T-helper 2 cell treated with Interferon-gamma antibody and Interleukin-4, amounts not matched to agents 5 μg/mL and 100 μg/mL, for 36 hours (primary cell): Measurements from ENCODE around the gene PLEKHF1.

ENCODE experiments used
- DNase-seq: peaks from one replicate; pipeline ENCODE4 v3.0.0; 2021; ENCODE audit warnings: low spot score
- H3K27ac Mint-ChIP-seq: one replicate; pipeline ENCODE4 v1.8.0; 2021; ENCODE audit warnings: mild to moderate bottlenecking, mixed read lengths
- H3K27me3 Mint-ChIP-seq: one replicate; pipeline ENCODE4 v1.8.0; 2021; ENCODE audit warnings: low read depth, mixed read lengths
- H3K36me3 Mint-ChIP-seq: one replicate; pipeline ENCODE4 v1.8.0; 2021; ENCODE audit warnings: low read depth, mixed read lengths
- H3K4me1 Mint-ChIP-seq: one replicate; pipeline ENCODE4 v1.8.0; 2021; ENCODE audit warnings: low read depth, mixed read lengths
- H3K4me3 Mint-ChIP-seq: one replicate; pipeline ENCODE4 v1.8.0; 2022; ENCODE audit warnings: mild to moderate bottlenecking, moderate library complexity, mixed read lengths
- H3K9me3 Mint-ChIP-seq: one replicate; pipeline ENCODE4 v1.8.0; 2021; ENCODE audit warnings: mixed read lengths

The PLEKHF1 gene

DNA sequence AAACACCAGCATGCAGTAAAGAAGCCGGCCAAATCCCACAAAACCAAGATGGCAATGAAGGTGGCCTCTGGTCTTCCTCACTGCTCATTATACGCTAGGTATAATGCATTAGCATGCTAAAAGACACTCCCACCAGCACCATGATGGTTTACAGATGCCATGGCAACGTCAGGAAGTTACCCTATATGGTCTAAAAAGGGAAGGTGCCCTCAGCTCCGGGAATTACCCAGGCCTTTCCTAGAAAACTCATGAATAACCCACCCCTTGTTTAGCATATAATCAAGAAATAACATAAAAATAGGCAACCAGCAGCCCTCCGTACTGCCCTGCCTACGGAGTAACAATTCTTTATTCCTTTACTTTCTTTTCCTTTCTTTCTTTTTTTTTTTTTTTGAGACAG, 21.1 kb upstream of the PLEKHF1 start:
- Mint-ChIP-seq H3K36me3 (no peaks in the 10 kb centered on the region), H3K27ac (no peak overlapping the region), H3K4me1 (peaks cover 18% of the 10 kb centered on the region), H3K27me3 (peaks cover 4% of the 10 kb centered on the region), H3K9me3 (no peaks in the 10 kb centered on the region), H3K4me3 (no peak overlapping the region)
- DNase-seq, result no peak

DNA sequence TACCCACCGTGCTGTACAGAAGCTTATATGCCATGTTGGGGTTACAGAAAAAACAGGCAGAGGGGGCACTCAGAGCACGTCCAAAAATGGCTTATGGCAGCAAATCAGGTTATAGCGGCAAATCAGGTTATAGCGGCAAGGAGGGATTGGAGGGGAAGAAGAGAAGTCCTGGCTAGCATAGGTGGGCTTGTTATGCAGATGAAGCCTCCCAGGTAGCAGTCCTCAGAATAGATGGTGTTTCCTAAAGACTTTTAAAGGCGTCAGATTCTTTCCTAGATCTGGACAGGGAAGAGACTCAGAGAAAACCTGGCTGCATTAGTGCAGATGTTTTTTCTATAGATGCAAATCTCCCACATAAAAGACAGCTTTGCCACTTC, 19.8 kb upstream of the PLEKHF1 start:
- H3K27me3 Mint-ChIP-seq, result peaks cover 4% of the 10 kb centered on the region
- no peaks in the 10 kb centered on the region for H3K9me3 Mint-ChIP-seq
- H3K36me3 Mint-ChIP-seq, result no peaks in the 10 kb centered on the region
- peaks cover 18% of the 10 kb centered on the region for H3K4me1 Mint-ChIP-seq
- no peak for DNase-seq
- no peak overlapping the region for H3K27ac Mint-ChIP-seq
- peak overlapping the region; percentile 71 for H3K4me3 Mint-ChIP-seq

DNA sequence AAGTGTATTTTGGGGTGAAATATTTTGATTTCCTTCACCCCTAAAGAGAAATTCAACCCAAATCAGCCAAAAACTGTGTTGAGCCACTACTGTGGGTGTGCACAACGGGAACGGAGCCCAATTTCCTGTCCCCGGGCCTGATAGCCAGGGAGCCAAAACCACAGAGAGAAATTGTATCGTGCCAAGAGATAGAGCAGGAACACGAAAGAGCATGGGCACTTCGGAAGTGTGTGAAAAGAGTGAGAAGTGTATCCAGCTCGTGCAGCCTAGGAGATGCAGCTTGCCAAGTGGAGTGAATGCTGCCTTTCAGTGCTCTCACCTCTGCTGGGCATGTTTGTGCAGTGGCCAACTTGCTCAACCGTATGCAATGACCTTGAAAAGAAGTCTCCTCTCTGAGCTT, 19.4 kb upstream of the PLEKHF1 start:
- no peak for DNase-seq
- peaks cover 4% of the 10 kb centered on the region for H3K27me3 Mint-ChIP-seq
- no peaks in the 10 kb centered on the region for H3K9me3 Mint-ChIP-seq
- peak overlapping the region; percentile 71 for H3K4me3 Mint-ChIP-seq
- H3K4me1 Mint-ChIP-seq, result peaks cover 18% of the 10 kb centered on the region
- H3K36me3 Mint-ChIP-seq, result no peaks in the 10 kb centered on the region
- peak overlapping the region; percentile 5 for H3K27ac Mint-ChIP-seq

DNA sequence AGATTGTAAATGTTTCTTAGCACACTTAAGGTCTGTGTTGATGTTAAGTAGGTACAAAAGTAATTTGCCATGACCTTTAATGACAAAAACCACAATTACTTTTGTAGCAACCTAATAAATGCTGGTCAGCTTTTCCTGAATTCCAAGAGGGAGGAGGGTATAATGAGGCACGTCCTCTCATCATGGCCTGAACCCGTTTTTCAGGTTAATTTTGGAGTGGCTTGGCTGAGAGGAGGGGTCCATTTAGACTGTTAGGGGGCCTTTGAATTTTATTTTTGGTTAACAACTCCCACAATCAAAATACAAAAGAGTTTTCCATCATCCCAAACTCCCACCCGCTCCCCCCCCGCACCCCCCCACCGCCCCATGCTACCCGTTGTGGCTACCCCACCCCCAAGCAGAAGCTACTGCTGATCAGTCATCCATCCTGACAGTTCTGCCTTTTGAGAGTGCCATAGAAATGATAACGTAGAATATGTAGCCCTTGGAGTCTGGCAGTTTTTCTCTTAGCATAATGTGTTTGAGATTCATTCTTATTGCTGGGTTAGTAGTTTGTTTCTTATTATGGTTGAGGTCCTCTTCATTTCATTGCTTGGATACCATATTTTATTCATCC, 14.4 kb upstream of the PLEKHF1 start:
- DNase-seq, result no peak
- H3K27ac Mint-ChIP-seq, result no peak overlapping the region
- peaks cover 25% of the 10 kb centered on the region for H3K4me1 Mint-ChIP-seq
- H3K9me3 Mint-ChIP-seq, result peaks cover 12% of the 10 kb centered on the region
- peaks cover 17% of the 10 kb centered on the region for H3K27me3 Mint-ChIP-seq
- H3K4me3 Mint-ChIP-seq, result no peak overlapping the region
- H3K36me3 Mint-ChIP-seq, result no peaks in the 10 kb centered on the region

DNA sequence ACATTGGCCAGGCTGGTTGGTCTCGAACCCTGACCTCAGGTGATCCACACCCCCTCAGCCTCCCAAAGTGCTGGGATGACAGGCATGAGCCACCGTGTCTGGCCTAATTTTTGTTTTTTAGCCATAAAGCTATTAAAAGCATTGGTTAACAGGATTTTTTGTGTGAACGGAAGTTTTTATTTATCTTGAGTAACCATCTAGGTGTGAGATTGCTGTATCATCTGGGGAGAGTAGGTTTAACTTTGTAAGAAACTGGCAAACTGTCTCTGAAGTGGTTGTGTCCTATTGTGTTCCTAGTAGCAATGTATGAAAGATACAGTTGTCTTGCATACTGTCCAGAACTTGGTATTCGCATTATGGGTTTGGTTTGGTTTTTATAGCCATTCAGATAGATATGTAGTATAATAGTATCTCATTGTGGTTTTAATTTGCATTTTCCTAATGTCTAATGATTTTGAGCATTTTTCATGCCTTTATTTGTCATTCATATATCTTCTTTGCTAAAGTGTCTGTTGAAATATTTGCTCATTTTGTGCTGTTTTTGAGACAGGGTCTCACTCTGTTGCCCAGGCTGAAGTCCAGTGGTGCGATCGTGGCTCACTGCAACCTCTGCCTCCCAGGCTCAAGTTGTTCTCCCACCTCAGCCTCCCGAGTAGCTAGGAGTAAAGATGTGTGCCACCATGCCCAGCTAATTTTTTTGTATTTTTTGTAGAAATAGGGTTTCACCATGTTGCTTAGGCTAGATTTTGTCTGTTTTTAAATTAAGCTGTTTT, 13.5 kb upstream of the PLEKHF1 start:
- no peaks in the 10 kb centered on the region for H3K36me3 Mint-ChIP-seq
- peaks cover 20% of the 10 kb centered on the region for H3K4me1 Mint-ChIP-seq
- H3K27ac Mint-ChIP-seq, result no peak overlapping the region
- no peak overlapping the region for H3K4me3 Mint-ChIP-seq
- DNase-seq, result no peak
- H3K9me3 Mint-ChIP-seq, result peaks cover 12% of the 10 kb centered on the region
- peaks cover 17% of the 10 kb centered on the region for H3K27me3 Mint-ChIP-seq

DNA sequence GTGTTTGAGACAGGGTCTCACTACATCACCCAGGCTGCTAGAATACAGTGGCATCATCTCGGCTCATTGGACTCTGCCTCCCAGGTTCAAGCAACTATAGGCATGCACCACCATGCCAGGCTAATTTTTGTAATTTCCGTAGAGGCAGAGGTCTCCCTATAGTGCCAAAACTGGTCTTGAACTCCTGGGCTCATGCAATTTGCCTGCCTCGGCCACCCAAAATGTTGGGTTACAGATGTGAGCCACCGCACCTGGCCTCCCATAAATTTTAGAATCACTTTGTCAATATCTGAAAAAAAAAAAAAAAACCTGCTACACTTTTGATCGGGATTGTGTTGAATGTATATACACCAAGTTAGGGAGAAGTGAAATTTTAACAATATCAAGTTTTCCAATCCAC, 11.9 kb upstream of the PLEKHF1 start:
- DNase-seq, result no peak
- no peak overlapping the region for H3K27ac Mint-ChIP-seq
- H3K4me3 Mint-ChIP-seq, result no peak overlapping the region
- no peaks in the 10 kb centered on the region for H3K36me3 Mint-ChIP-seq
- H3K27me3 Mint-ChIP-seq, result peaks cover 17% of the 10 kb centered on the region
- peaks cover 20% of the 10 kb centered on the region for H3K4me1 Mint-ChIP-seq
- H3K9me3 Mint-ChIP-seq, result peaks cover 12% of the 10 kb centered on the region

DNA sequence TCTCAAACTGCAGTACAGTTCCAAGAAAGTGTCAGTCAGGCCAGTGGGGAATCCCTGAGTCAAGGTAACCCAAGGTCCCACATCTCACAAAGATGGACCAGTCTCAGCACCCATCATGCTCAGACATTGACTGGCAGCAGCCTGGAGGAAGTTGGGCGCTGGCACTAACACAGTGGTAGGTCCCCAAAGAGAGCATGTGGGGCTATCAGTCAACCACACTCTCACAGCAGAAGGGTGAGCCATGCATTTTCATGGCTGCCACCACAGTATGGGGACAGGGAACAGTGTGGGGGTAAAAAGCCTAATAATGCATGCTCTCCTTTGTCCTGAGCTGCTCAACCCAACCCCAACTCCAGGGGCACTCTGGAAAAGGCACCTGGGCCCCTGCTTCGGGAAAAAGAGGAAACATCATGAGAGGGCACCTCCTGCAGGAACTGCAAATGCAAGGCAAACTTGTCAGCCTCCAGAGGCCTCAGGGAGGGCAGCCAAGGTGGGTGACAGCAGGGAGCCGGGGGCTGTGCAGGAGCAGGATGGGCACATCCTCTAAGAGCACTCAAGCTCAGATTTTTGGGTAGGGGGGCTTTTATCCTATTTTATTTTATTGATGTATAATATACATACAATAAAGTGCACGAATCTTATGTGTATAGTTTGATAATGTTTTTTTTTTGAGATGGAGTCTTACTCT, 9.5 kb upstream of the PLEKHF1 start:
- no peak overlapping the region for H3K4me3 Mint-ChIP-seq
- no peak overlapping the region for H3K27ac Mint-ChIP-seq
- H3K36me3 Mint-ChIP-seq, result no peaks in the 10 kb centered on the region
- H3K9me3 Mint-ChIP-seq, result peaks cover 12% of the 10 kb centered on the region
- DNase-seq, result no peak
- H3K27me3 Mint-ChIP-seq, result peaks cover 17% of the 10 kb centered on the region
- peaks cover 23% of the 10 kb centered on the region for H3K4me1 Mint-ChIP-seq

DNA sequence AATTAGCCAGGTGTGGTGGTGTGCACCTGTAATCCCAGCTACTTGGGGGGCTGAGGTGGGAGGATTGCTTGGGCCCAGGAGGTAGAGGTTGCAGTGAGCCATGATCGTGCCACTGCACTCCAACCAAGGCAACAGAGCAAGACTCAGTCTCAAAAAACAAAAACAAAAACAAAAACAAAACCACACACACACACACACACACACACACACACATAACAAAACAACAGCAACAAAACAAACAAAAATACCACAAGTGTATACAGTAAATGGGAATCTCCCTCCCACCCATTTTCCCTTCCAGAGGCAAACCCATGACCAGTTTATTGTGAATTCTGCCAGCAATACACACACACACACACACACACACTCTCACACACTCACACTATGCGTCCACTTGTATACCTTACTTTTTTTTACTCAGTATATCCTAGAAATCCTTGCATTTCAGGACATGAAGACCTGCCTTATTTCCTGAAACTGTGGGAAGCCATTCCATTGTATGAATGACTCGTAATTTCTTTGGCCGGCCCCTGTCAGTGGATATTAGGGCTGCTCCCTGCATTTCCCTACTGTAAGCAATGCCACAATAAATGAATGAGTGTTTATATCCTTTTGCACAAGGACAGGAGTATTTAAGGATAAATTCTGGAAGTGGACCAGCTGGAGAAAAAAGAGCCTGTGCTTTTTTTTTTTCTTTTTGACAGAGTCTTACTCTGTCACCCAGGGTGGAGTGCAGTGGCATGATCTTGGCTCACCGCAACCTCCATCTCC, 6.9 kb upstream of the PLEKHF1 start:
- Mint-ChIP-seq H3K4me3 (no peak overlapping the region), H3K4me1 (peaks cover 32% of the 10 kb centered on the region), H3K27ac (no peak overlapping the region), H3K36me3 (no peaks in the 10 kb centered on the region), H3K27me3 (peaks cover 4% of the 10 kb centered on the region), H3K9me3 (peaks cover 11% of the 10 kb centered on the region)
- no peak for DNase-seq

DNA sequence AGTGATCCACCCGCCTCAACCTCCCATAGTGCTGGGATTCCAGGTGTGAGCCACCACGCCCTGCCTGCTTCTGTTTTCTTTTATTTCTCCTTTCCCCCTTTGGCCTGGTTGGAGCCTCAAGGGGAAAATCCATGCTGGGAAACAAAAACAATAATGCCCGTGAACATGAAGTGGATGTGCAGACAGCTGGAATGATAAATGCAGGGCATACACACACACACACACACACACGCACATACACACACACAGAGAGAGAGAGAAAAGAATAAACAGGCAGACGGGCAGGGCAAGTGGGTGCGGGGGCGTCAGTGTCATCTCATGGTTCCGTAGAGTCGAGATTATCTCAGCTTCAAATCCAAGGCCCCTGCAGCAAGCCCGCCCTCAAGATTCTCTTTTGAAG, 4.4 kb upstream of the PLEKHF1 start:
- DNase-seq, result peak; percentile 66
- Mint-ChIP-seq H3K36me3 (no peaks in the 10 kb centered on the region), H3K27me3 (no peaks in the 10 kb centered on the region), H3K9me3 (no peaks in the 10 kb centered on the region), H3K4me3 (peak overlapping the region; percentile 11), H3K4me1 (peaks cover 32% of the 10 kb centered on the region), H3K27ac (no peak overlapping the region)

DNA sequence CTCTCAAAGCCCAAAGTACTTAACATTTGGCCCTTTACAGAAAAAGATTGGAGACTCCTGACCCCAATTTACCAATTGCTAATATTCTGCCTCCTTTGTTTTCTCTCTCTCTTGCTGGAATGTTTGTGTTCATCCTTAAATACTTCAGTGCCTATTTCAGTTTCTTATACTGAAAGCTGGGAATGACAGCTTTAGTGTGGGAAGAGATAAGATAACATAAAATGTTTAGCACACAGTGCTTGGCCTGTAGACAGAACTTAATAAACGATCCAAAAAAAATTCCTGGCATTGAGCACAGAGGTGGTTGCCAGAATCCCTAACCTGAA, 3.0 kb upstream of the PLEKHF1 start:
- DNase-seq, result no peak
- Mint-ChIP-seq H3K9me3 (no peaks in the 10 kb centered on the region), H3K27me3 (no peaks in the 10 kb centered on the region), H3K36me3 (peaks cover 6% of the 10 kb centered on the region), H3K4me3 (peak overlapping the region; percentile 24), H3K27ac (peak overlapping the region; percentile 67), H3K4me1 (peaks cover 35% of the 10 kb centered on the region)

DNA sequence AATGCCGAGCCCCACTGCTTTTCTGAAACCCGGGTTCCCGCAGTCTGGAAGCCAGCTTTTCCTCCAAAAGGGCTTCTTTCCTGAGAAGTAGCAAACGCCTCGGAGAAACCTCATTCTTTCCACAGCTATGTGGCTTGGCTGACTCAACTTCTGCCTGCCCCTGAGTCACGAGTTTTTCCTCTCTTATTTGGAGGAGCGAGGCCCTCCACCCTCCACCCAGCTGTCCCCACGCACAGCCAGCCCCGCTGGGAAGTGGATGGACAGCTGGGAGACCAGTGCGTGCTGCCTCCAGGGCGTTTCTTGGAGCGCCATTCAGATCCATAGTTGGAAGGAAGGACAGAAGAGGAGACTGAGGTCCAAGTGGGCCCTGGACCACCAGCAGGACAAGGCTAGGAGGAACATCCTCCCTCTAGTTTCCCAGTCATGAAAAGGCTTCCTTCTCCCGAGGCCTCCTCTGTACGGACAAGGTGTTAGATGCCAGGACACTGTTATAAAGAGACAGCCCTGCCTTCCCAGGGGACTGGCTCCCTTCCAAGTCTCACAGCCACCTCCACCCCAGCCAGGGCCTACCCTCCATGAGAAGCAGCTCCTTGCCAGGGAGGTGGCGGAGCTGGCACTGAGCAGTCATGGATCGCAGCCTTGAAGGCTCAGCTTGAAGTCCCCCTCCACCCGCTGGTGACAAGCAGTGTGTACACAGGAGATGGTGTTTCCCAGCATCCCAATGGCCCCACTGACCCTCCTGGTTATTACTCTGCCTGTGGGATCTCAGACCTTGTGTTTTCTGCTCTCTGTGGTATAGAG, 2.5 kb upstream of the PLEKHF1 start:
- Mint-ChIP-seq H3K27me3 (no peaks in the 10 kb centered on the region), H3K4me3 (peak overlapping the region; percentile 24), H3K36me3 (peaks cover 9% of the 10 kb centered on the region), H3K9me3 (no peaks in the 10 kb centered on the region), H3K27ac (peak overlapping the region; percentile 65), H3K4me1 (peaks cover 40% of the 10 kb centered on the region)
- peak; percentile 66 for DNase-seq

DNA sequence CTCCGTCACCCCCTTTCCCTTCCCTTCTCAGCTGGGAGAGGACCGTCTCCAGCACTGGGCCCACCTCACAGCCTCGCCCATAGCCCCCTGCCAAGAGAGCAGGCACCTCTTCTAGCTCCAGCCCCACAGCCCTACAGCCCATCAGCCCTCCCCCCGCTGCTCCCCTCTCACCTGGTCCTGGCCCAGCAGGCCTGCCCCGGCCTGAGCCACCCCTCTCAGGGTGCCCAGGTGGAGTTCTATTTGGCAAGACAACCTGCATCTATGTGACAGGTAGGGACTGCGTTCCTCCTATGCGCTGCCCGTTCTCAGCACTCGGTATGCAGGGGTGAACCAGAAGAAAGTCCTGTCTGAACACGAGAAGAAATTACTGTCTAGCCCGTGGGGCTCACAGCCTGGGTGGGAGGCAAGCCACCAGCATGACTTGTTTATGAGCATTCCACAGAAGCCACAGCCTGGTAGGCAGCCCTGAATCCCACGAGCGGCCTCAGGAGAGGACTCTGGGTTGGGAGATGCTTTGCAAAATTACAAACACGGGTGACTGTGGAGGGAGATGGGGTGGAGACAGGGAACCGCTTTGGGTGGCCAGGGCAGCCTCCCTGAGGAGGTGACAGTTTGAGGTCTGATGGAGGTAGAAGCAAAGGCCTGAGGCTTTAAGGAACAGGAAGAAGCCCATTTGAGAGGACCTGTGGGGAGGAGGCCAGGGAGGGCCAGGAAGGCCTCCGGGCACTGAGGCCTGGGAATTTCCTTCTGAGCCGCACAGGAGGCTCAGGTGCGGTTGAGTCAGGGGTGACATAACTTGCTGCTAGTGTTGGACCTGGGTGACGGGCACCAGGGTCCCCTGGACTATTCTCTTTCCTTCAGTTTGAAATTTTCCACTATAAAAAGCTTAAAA, 1.2 kb upstream of the PLEKHF1 start:
- peak overlapping the region; percentile 71 for H3K4me3 Mint-ChIP-seq
- H3K9me3 Mint-ChIP-seq, result no peaks in the 10 kb centered on the region
- H3K36me3 Mint-ChIP-seq, result peaks cover 15% of the 10 kb centered on the region
- no peak for DNase-seq
- H3K27me3 Mint-ChIP-seq, result no peaks in the 10 kb centered on the region
- peaks cover 50% of the 10 kb centered on the region for H3K4me1 Mint-ChIP-seq
- H3K27ac Mint-ChIP-seq, result peak overlapping the region; percentile 49
